IMR-90 (cell line): ENCODE measurements around the gene APAF1. TPM values are rescaled to one million over a fixed set of nuclear protein-coding genes. Genes with fewer than 3 reads are reported as not detected.

ENCODE experiments used
- ATAC-seq: fragments of 200-7000 bp; cut with Tn5 transposase; 2 replicates; pipeline ENCODE4 v1.9.1; 2020; ENCODE audit warnings: low read depth, mild to moderate bottlenecking, moderate library complexity
- BruUV-seq: library from RNA; stranded (reverse); fragments of 400-500 nt; replicated peaks from 2 replicates; lab custom pipeline; 2021; lab: Mats Ljungman, UMichigan
- CTCF ChIA-PET: fragments of 300-600 bp; formaldehyde crosslinking; extraction: SDS; loops from one replicate; lab custom pipeline; 2021; ENCODE audit warnings: antibody characterized with exemption; lab: Yijun Ruan, JAX
- POLR2A ChIA-PET: fragments of 300-600 bp; sonication (Branson Sonifier 250); formaldehyde crosslinking; loops from one replicate; lab custom pipeline; 2022; ENCODE audit warnings: antibody characterized with exemption; ENCODE audit not compliant: unreplicated experiment; lab: Charles Lee
- DNase-seq: peaks from one replicate; pipeline ENCODE4 v3.0.0; 2013
- H2AFZ ChIP-seq: replicated peaks from 2 replicates; pipeline ENCODE3; 2013; ENCODE audit warnings: low read length, mild to moderate bottlenecking; ENCODE audit not compliant: poor library complexity
- H2AK5ac ChIP-seq: 2 replicates; pipeline ENCODE4 v1.6.1; 2013; ENCODE audit warnings: low read depth, low read length, inconsistent platforms
- H2AK9ac ChIP-seq: replicated peaks from 2 replicates; pipeline ENCODE3; 2013; ENCODE audit warnings: mild to moderate bottlenecking, low read depth, low read length, moderate library complexity; ENCODE audit not compliant: poor library complexity
- H2BK120ac ChIP-seq: 2 replicates; pipeline ENCODE4 v1.6.1; 2013; ENCODE audit warnings: low read depth, low read length, inconsistent platforms
- H2BK15ac ChIP-seq: 3 replicates; pipeline ENCODE4 v1.6.1; 2013; ENCODE audit warnings: low read depth, low read length, inconsistent platforms
- H2BK20ac ChIP-seq: 2 replicates; pipeline ENCODE4 v1.6.1; 2013; ENCODE audit warnings: low read depth, mild to moderate bottlenecking, inconsistent platforms, low read length, moderate library complexity
- H2BK5ac ChIP-seq: 2 replicates; pipeline ENCODE4 v1.6.1; 2013; ENCODE audit warnings: mild to moderate bottlenecking, low read depth, low read length, inconsistent platforms; ENCODE audit not compliant: poor library complexity, severe bottlenecking
- H3K14ac ChIP-seq: replicated peaks from 2 replicates; pipeline ENCODE4 v1.6.1; 2013; ENCODE audit warnings: low read depth, low read length, inconsistent platforms
- H3K18ac ChIP-seq: 2 replicates; pipeline ENCODE4 v1.6.1; 2013; ENCODE audit warnings: low read depth, low read length, control low read depth
- H3K23ac ChIP-seq: 2 replicates; pipeline ENCODE4 v1.6.1; 2013; ENCODE audit warnings: low read depth, low read length, inconsistent platforms
- H3K27ac ChIP-seq: 2 replicates; pipeline ENCODE4 v1.5.1; 2013; ENCODE audit warnings: mild to moderate bottlenecking, control low read depth, low read length; ENCODE audit not compliant: insufficient read depth
- H3K27me3 ChIP-seq: 2 replicates; pipeline ENCODE4 v1.6.1; 2013; ENCODE audit warnings: low read length; ENCODE audit not compliant: control insufficient read depth, insufficient read depth
- H3K36me3 ChIP-seq: 2 replicates; pipeline ENCODE4 v1.6.1; 2013; ENCODE audit warnings: low read length, mixed read lengths; ENCODE audit not compliant: control insufficient read depth, insufficient read depth
- H3K4ac ChIP-seq: 2 replicates; pipeline ENCODE4 v1.6.1; 2013; ENCODE audit warnings: low read depth, low read length, inconsistent platforms
- H3K4me1 ChIP-seq: 2 replicates; pipeline ENCODE4 v1.6.1; 2013; ENCODE audit warnings: low read length, mixed read lengths; ENCODE audit not compliant: control insufficient read depth, insufficient read depth
- H3K4me2 ChIP-seq: 2 replicates; pipeline ENCODE4 v1.6.1; 2013; ENCODE audit warnings: low read depth, mild to moderate bottlenecking, control low read depth, low read length, moderate library complexity
- H3K4me3 ChIP-seq: 2 replicates; pipeline ENCODE4 v1.5.1; 2013; ENCODE audit warnings: low read depth, mild to moderate bottlenecking, control low read depth, low read length, moderate library complexity; ENCODE audit not compliant: insufficient read depth
- H3K56ac ChIP-seq: 2 replicates; pipeline ENCODE4 v1.6.1; 2013; ENCODE audit warnings: low read length, inconsistent platforms; ENCODE audit not compliant: insufficient read depth; ENCODE audit errors: extremely low read depth
- H3K79me1 ChIP-seq, 2 experiments: 2 replicates each; pipeline ENCODE4 v1.6.1; 2013; ENCODE audit warnings: low read length in 2 of 2, inconsistent platforms in 1 of 2, low read depth in 1 of 2
- H3K9ac ChIP-seq: 2 replicates; pipeline ENCODE4 v1.6.1; 2013; ENCODE audit warnings: low read depth, low read length, control low read depth
- H3K9me1 ChIP-seq: 2 replicates; pipeline ENCODE4 v1.6.1; 2013; ENCODE audit warnings: low read length, inconsistent platforms; ENCODE audit not compliant: insufficient read depth
- H3K9me3 ChIP-seq: 2 replicates; pipeline ENCODE4 v1.6.1; 2013; ENCODE audit warnings: low read length; ENCODE audit not compliant: control insufficient read depth, insufficient read depth
- H4K20me1 ChIP-seq: 2 replicates; pipeline ENCODE4 v1.6.1; 2013; ENCODE audit warnings: low read length, inconsistent platforms; ENCODE audit not compliant: insufficient read depth
- H4K5ac ChIP-seq: 2 replicates; pipeline ENCODE4 v1.6.1; 2013; ENCODE audit warnings: mild to moderate bottlenecking, low read depth, low read length, control low read depth
- H4K8ac ChIP-seq, 2 experiments: 2 replicates each; pipeline ENCODE4 v1.6.1; 2013; ENCODE audit warnings: low read depth in 2 of 2, low read length in 2 of 2, control low read depth in 1 of 2, inconsistent platforms in 1 of 2
- H4K91ac ChIP-seq: 2 replicates; pipeline ENCODE4 v1.6.1; 2013; ENCODE audit warnings: low read depth, low read length, inconsistent platforms; ENCODE audit not compliant: insufficient read depth
- CEBPB ChIP-seq: IDR thresholded peaks from 2 replicates; pipeline ENCODE4 v1.6.1; 2012; ENCODE audit warnings: low read depth, low read length, improper control_type of control experiment
- CHD1 ChIP-seq: IDR thresholded peaks from 2 replicates; pipeline ENCODE4 v1.6.1; 2012; ENCODE audit warnings: low read depth, low read length, improper control_type of control experiment
- CTCF ChIP-seq: conservative IDR thresholded peaks from 2 replicates; pipeline ENCODE4 v1.5.1; 2012; ENCODE audit warnings: mild to moderate bottlenecking, low read depth, low read length, improper control_type of control experiment
- FOS ChIP-seq: fragments of 150-350 bp; IDR thresholded peaks from 2 replicates; pipeline ENCODE4 v1.6.1; 2016; ENCODE audit warnings: low read depth, low read length
- MAFK ChIP-seq: IDR thresholded peaks from 2 replicates; pipeline ENCODE4 v1.6.1; 2012; ENCODE audit warnings: low read depth, low read length, improper control_type of control experiment
- POLR2A ChIP-seq: IDR thresholded peaks from 2 replicates; pipeline ENCODE4 v1.6.1; 2012; ENCODE audit warnings: mild to moderate bottlenecking, low read depth, low read length
- RAD21 ChIP-seq: IDR thresholded peaks from 2 replicates; pipeline ENCODE4 v1.6.1; 2012; ENCODE audit warnings: low read length, improper control_type of control experiment
- SMC3 ChIP-seq: fragments of 150-350 bp; IDR thresholded peaks from 2 replicates; pipeline ENCODE4 v1.6.1; 2016; ENCODE audit warnings: low read depth, mild to moderate bottlenecking, antibody characterized with exemption, low read length, moderate library complexity
- WGBS, 2 experiments: methylation state at CpG; one replicate each; pipeline versions ENCODE4 v1.1.5 to v1.1.7; 2013; ENCODE audit warnings: missing lambda C conversion rate in 2 of 2; ENCODE audit not compliant: insufficient read length in 1 of 2; ENCODE audit errors: extremely low coverage in 2 of 2; 5-methylcytosine and 5-hydroxymethylcytosine counted together
- dilution Hi-C: fragments of 300-500 bp; cut with HindIII; formaldehyde crosslinking; loops from one replicate; pipeline ENCODE4 v1.14.3; 2018; ENCODE audit warnings: low sequenced_read_pairs; ENCODE audit not compliant: unreplicated experiment
- in situ Hi-C: fragments of 300-500 bp; cut with MboI; formaldehyde crosslinking; loops from 3 replicates; pipeline ENCODE4 v1.14.3; 2019; ENCODE audit warnings: low sequenced_read_pairs, inconsistent platforms, mixed read lengths
- intact Hi-C: fragments of 100-400 bp; cut with micrococcal nuclease; formaldehyde crosslinking; loops from 2 replicates; pipeline ENCODE4 v1.10.0; 2022
- polyA plus RNA-seq, 3 experiments: library from polyadenylated mRNA; depleted of rRNA; stranded (reverse); fragments of >200 nt; gene quantifications; 2 replicates each; pipeline ENCODE4 v1.2.3, GENCODE V29; 2012; ENCODE audit warnings: low replicate concordance in 1 of 3
- total RNA-seq: library from RNA; depleted of rRNA; stranded (reverse); fragments of >200 nt; gene quantifications from 2 replicates; pipeline ENCODE4 v1.2.3, GENCODE V29; 2012

The APAF1 gene
- total and polyA plus RNA-seq, 2 of the 4 experiments (the other 2 are of a cell fraction) = 10.9 to 32.8 TPM

- no peak for TF ChIP-seq CEBPB
- no peak for TF ChIP-seq CHD1
These were observed 79.5 kb downstream of the APAF1 start (continued) for GRCh38 chr12:98724384-98725155.

- Histone ChIP-seq H3K23ac (no peak overlapping the region), H2BK20ac (no peak overlapping the region), H4K20me1 (peaks cover 7% of the 10 kb centered on the region; the same call in 1 of the 2 replicates), H2AFZ (peak overlapping the region; percentile 35), H3K14ac (no peak overlapping the region), H3K36me3 (peaks cover 21% of the 10 kb centered on the region), H3K18ac (no peak overlapping the region), H4K91ac (no peak overlapping the region), H4K8ac (no peak overlapping the region), H3K9ac (no peak overlapping the region), H3K4ac (no peak overlapping the region), H2BK15ac (no peak overlapping the region), H4K5ac (no peak overlapping the region), H3K9me3 (no peaks in the 10 kb centered on the region), H3K4me2 (no peak overlapping the region), H2AK5ac (no peak overlapping the region), H3K9me1 (no peaks in the 10 kb centered on the region; the same call in 1 of the 2 replicates), H3K79me1 (no peaks in the 10 kb centered on the region; a peak in 1 of 4 replicates), H2AK9ac (no peak overlapping the region), H3K4me3 (no peak overlapping the region), H2BK120ac (no peak overlapping the region), H2BK5ac (peak overlapping the region; percentile 4), H3K56ac (no peak overlapping the region), H3K27ac (peak overlapping the region; percentile 13; the same call in 1 of the 2 replicates), H3K4me1 (peaks cover 6% of the 10 kb centered on the region; the same call in 1 of the 2 replicates), H3K27me3 (no peaks in the 10 kb centered on the region)
- TF ChIP-seq RAD21 (peak; percentile 62), POLR2A (no peak), SMC3 (peak; percentile 61), MAFK (no peak), CTCF (peak; percentile 68), FOS (no peak)
- WGBS, 2 experiments = no CpG with 5 or more reads among the region's 5 CpGs
- ChIA-PET POLR2A (no interaction called here), CTCF (interaction anchor here (0.8 to 2.1 kb wide), 6 partner anchors 9 to 273 kb away, joined by 3 to 10 read pairs (median 4); no protein-coding TSS in a partner anchor)
- no TSS peak for BruUV-seq
- ATAC-seq (peak; percentile 97), DNase-seq (peak; percentile 80)
- in situ Hi-C loops (loop anchor here (10.0 kb wide), 1 partner anchor 269 kb away; no protein-coding TSS in a partner anchor), dilution Hi-C loops (no loop called here), intact Hi-C loops (loop anchor here (1.0 to 10.0 kb wide), 2 partner anchors 209 to 273 kb away; no protein-coding TSS in a partner anchor)
These were observed 80.6 kb downstream of the APAF1 start for GRCh38 chr12:98725476-98726247.
